Aortic smooth muscle cell (primary cell): ENCODE results near the gene YBEY. TPM values are rescaled to one million over a fixed set of nuclear protein-coding genes. Genes with fewer than 3 reads are reported as not detected.

Experiments
- total RNA-seq: library from RNA; depleted of rRNA; stranded (reverse); fragments of >200 nt; gene quantifications from 2 replicates; pipeline ENCODE4 v1.2.3, GENCODE V29; 2014

Gene YBEY, protein sequence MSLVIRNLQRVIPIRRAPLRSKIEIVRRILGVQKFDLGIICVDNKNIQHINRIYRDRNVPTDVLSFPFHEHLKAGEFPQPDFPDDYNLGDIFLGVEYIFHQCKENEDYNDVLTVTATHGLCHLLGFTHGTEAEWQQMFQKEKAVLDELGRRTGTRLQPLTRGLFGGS
- total RNA-seq = 11.5 and 14.7 TPM in 2 replicates

DNA sequence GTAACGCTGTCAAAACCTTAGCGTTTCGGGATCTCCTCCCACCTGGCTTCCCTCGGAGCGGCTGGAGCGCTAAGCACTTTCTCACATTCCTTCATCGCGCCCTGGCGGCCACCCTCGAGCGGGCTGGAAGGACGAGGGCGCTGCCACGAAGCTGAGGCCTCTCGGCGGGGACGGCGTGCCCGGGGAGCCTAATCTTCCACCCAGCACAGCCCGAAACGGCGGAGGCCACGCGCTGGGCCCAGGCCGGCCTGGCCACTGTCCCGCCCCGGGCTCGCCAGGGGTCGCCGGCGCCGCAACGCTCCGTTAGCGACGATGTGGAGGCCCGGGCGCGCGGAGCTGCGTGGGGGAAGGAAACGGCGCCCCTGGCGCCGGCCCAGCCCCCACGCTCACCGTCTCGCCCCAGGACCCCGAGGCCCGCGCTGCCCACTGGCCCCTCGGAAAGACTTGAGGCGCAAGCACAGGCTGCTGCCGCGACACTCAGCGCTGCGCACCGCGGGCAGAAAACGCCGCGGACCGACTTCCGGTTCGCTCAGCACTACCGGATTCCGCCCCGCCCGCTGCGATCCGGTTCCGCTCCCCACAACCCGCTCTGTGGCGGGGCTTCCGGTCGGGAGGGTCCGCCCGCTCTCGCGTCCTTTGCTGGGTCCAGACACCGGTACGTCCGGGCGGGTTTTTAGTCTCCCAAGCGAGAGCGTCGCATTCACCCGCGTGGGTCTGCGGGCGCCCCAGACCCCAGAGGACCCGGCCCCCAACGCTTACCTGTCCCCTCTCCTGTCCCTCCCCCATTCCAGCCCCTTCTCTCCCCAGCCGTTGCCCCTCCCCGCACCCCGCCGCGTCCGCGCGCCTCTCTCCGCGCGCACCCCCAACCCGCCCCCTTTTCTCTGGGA lies at the start of gene YBEY:
Gene YBEY, plus strand, starts transcription at position 582 of the 887 bp plus-strand sequence. CDS start 572 bp downstream, outside the sequence.

DNA sequence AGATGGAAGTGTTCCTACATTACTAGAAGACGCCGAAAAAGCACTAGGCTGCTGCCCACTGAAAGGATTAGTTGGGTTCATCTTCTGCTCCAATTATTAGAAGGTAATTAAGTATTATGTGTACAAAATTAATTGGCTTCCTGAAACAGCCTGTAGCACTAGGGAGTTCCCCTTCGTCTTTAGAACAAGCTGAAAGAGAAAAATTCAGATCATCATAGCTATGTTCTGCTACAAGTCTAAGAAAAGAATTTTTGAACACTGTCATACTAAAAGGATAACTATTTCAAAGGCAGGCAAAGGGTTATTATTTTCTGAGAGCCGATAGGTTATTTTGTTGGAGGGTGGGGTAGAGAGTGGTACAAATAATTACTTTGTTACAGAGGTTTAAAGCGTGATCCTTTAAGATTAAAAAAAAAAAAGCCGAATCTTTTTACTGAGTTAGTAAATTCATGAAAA lies 908 bp upstream of the YBEY start, which contains the start of gene MCM3AP:
Gene MCM3AP, minus strand, starts transcription at position 406 of the 456 bp plus-strand sequence. Its CDS starts 325 bp downstream, at position 81.

DNA sequence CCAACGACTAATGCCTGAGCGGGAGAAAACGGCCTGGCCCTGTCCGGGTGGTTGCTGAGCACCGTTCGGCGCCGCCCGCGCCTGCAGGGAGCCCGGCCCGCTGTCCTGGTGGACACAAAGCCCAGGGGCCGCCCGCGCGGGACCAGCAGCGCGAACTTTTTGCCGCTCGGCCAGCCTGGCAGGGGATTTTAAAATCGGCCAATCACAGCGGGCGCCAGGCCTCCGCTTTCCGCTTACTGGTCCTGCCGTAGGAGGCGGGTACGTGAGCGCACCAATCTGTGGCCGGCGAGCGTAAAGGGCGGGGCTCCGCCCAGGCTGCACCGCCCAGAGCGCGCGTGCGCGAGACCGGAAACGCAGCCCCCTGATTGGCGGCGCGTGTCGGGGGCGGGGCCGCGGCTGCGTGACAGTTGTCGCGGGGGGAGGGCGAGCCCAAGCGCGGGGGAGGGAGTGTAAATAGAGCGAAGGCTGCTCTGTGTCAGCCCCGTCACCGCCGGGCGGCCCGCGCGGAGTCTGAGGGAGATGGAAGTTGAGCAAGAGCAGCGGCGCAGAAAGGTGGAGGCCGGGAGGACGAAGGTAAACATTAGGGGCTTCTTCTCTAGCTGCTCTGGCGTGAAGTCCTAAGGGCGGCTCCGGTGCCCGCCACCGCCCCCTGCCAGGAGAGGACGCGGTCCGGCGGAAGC lies 37.7 kb downstream of the YBEY start, which contains the start of the genes C21orf58 and PCNT:
Gene C21orf58, minus strand, starts transcription at position 161 of the 680 bp plus-strand sequence. CDS start 1,132 bp downstream, outside the sequence.
Gene PCNT, plus strand, starts transcription at position 447 of the 680 bp plus-strand sequence. Its CDS starts 73 bp downstream, at position 520.

Other genes with a start within 250 kb of the YBEY start
- 1,217 and 1,284 TPM in 2 replicates for gene COL6A2, start 188.2 kb upstream of the YBEY start, total RNA-seq
- gene FTCD, start 130.8 kb upstream of the YBEY start, total RNA-seq = 0.13 TPM in 1 of 2 replicates, not detected in the other
- 3.8 and 4.7 TPM in 2 replicates for gene SPATC1L, start 101.9 kb upstream of the YBEY start, total RNA-seq
- gene LSS, start 57.6 kb upstream of the YBEY start, total RNA-seq = 74.1 and 114 TPM in 2 replicates
- gene MCM3AP, start 731 bp upstream of the YBEY start, total RNA-seq = 78.2 and 83.1 TPM in 2 replicates
- gene C21orf58, start 37.5 kb downstream of the YBEY start, total RNA-seq = 3.4 and 6.2 TPM in 2 replicates
- gene PCNT, start 37.8 kb downstream of the YBEY start, total RNA-seq = 26.3 and 26.4 TPM in 2 replicates
- gene DIP2A, start 172.5 kb downstream of the YBEY start, total RNA-seq = 21.5 and 25.0 TPM in 2 replicates